ENCODE results near the gene COG7. TPM values are rescaled to one million over a fixed set of nuclear protein-coding genes. Genes with fewer than 3 reads are reported as not detected.

Gene COG7
- total RNA-seq, 1 experiment from 2014 or later = 17.9 TPM

- Histone ChIP-seq H3K56ac (ENCODE audit: insufficient read length, low read depth, low read length) (no peak overlapping the region), H3K18ac (ENCODE audit: insufficient read length, low read depth, low read length) (no peak overlapping the region), H3K4me2 (ENCODE audit: insufficient read depth, insufficient read length, low read length) (no peak overlapping the region), H3K27ac (ENCODE audit: insufficient read length, low read depth, low read length) (no peak overlapping the region), H3K79me1 (ENCODE audit: insufficient read depth, low read depth, low read length, poor library complexity, severe bottlenecking) (no peaks in the 10 kb centered on the region), H3K23me2 (ENCODE audit: insufficient read length, low read depth, low read length, poor library complexity, severe bottlenecking) (no peaks in the 10 kb centered on the region), H2BK120ac (ENCODE audit: low read depth, low read length, poor library complexity, severe bottlenecking) (no peak overlapping the region), H3K23ac (ENCODE audit: insufficient read length, low read depth, low read length) (no peak overlapping the region), H2AK5ac (ENCODE audit: insufficient read length, low read length) (no peak overlapping the region), H3K14ac (ENCODE audit: insufficient read depth, low read length) (no peak overlapping the region), H2BK12ac (ENCODE audit: insufficient read length, low read depth, low read length) (no peak overlapping the region), H2BK20ac (ENCODE audit: low read depth, low read length, poor library complexity, severe bottlenecking) (no peak overlapping the region), H4K8ac (replicated peaks; ENCODE audit: insufficient read length, low read depth, low read length) (no peak overlapping the region), H3K4me1 (ENCODE audit: insufficient read depth, low read length) (peaks cover 3% of the 10 kb centered on the region; the same call in 1 of the 2 replicates), H3T11ph (ENCODE audit: low read length) (no peak overlapping the region), H4K20me1 (ENCODE audit: control insufficient read depth, insufficient read depth, insufficient read length) (no peaks in the 10 kb centered on the region), H3K9me3 (ENCODE audit: control insufficient read depth, low read depth, low read length) (no peaks in the 10 kb centered on the region), H3K9ac (ENCODE audit: extremely low read depth, insufficient read length, low read length) (no peak overlapping the region), H4K5ac (ENCODE audit: insufficient read length, low read depth, low read length) (no peak overlapping the region), H2BK15ac (ENCODE audit: low read depth, low read length) (no peak overlapping the region), H3K4ac (ENCODE audit: low read depth, low read length) (no peak overlapping the region), H2BK5ac (ENCODE audit: insufficient read length, low read length) (no peak overlapping the region), H3K27me3 (ENCODE audit: insufficient read depth, low read length) (no peaks in the 10 kb centered on the region), H2AFZ (ENCODE audit: low read length) (no peak overlapping the region), H3K79me2 (ENCODE audit: insufficient read depth, low read length) (no peaks in the 10 kb centered on the region), H4K91ac (ENCODE audit: insufficient read length, low read depth, low read length) (no peak overlapping the region)
- Mint-ChIP-seq H3K27me3 (ENCODE audit: low read depth) (no peaks in the 10 kb centered on the region), H3K9me3 (no peaks in the 10 kb centered on the region), H3K27ac (peak overlapping the region; percentile 23 to 79 (median 25); a peak in 5 of 7 replicates), H3K4me3 (no peak overlapping the region), H3K4me1 (peaks cover 27 to 32% of the 10 kb centered on the region in 2 experiments), H3K36me3 (ENCODE audit: insufficient read depth in 1 of 3, low read depth in 3 of 3) (peaks cover 8 to 58% (median 45%) of the 10 kb centered on the region in 3 experiments; a peak in 6 of 7 replicates)
- TF ChIP-seq CTCF (conservative IDR thresholded peaks at IDR 0.05) = no peak
- no peak for DNase-seq
- WGBS (ENCODE audit: extremely low coverage, insufficient read length, low lambda C conversion rate) = no CpG with 5 or more reads among the region's 2 CpGs
Measured at GRCh38 chr16:23409522-23409921, 43.5 kb downstream of the COG7 start.

All from H9 (cell line).